GM13977 (cell line): ENCODE results near the gene PYHIN1.

Source experiments
- DNase-seq: peaks from one replicate; pipeline ENCODE4 v3.0.0; 2012; ENCODE audit warnings: low spot score
- in situ Hi-C: fragments of 300-500 bp; cut with MboI; formaldehyde crosslinking; loops from one replicate; pipeline ENCODE4 v1.12.0; 2022; ENCODE audit warnings: low sequenced_read_pairs, low pct_unique_long_range_greater_than_20kb, mixed read lengths, inconsistent platforms; ENCODE audit not compliant: unreplicated experiment
- TF ChIP-seq, protein P1 (sequence below): IDR thresholded peaks from 2 replicates; pipeline ENCODE4 v1.5.1; 2012; ENCODE audit warnings: mild to moderate bottlenecking, control low read depth; ENCODE audit not compliant: insufficient read depth; ENCODE audit errors: extremely low read depth, missing control alignments

The PYHIN1 gene

DNA sequence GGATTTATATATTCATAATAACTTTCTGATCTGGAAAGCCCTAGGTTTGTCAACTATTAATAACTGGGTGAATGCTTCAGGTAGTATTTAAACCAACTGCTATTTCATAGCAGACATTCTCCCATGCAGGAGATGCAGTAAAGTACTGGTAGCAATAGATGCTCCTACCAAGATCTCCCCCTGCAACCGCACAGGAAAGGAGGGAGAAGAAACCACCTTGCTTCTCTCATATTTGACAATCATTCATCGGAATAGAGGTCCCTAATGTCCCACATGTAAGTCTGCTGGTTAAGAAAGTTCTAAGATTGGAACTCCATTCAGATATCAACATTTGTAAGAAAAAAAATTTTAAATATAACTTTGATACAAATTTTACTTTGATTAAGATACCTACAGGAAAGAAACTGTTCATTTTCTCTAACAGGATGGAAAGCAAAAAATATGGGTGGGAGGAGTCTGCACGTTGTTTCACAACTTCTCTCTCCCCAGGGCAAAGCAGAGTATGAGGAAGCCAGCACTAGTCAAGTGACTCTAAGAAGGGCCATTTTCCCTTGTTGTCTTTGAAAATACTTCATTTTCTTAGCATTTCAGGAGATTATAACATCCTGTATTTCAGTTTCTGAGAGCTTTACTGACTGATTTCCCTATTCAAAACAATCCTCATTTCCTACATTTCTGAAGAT is at the start of gene PYHIN1:
PYHIN1 (plus strand) TSS at position 498 of the 683 bp plus-strand sequence. CDS start 5,359 bp downstream, outside the sequence.
- TF ChIP-seq, protein P1, sequence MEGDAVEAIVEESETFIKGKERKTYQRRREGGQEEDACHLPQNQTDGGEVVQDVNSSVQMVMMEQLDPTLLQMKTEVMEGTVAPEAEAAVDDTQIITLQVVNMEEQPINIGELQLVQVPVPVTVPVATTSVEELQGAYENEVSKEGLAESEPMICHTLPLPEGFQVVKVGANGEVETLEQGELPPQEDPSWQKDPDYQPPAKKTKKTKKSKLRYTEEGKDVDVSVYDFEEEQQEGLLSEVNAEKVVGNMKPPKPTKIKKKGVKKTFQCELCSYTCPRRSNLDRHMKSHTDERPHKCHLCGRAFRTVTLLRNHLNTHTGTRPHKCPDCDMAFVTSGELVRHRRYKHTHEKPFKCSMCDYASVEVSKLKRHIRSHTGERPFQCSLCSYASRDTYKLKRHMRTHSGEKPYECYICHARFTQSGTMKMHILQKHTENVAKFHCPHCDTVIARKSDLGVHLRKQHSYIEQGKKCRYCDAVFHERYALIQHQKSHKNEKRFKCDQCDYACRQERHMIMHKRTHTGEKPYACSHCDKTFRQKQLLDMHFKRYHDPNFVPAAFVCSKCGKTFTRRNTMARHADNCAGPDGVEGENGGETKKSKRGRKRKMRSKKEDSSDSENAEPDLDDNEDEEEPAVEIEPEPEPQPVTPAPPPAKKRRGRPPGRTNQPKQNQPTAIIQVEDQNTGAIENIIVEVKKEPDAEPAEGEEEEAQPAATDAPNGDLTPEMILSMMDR: no peak

DNA sequence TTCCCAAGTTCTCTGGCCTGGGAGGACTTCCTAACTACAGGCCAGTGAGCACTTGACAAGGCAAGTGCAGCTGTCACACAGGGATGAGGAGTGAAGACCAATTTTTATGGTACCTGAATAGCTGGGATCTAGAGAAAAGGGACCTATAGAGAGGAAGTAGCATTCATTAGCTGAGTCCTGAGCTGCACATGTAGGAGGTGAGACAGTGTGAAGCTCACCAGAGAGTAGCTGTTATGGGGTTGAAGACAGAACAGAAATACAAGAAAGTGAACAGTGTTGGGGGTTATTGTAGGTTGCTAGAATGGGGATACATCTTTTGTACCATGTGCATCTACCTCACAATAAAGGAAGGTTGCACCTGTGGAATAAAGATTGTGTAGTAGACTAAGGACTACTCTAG is 37.7 kb upstream of the PYHIN1 start:
- in situ Hi-C loops: no loop called here
- no peak for DNase-seq
- TF ChIP-seq, protein P1: no peak

More for the DNA sequence above, at the start of gene PYHIN1:
- in situ Hi-C loops: no loop called here
- DNase-seq: no peak

DNA sequence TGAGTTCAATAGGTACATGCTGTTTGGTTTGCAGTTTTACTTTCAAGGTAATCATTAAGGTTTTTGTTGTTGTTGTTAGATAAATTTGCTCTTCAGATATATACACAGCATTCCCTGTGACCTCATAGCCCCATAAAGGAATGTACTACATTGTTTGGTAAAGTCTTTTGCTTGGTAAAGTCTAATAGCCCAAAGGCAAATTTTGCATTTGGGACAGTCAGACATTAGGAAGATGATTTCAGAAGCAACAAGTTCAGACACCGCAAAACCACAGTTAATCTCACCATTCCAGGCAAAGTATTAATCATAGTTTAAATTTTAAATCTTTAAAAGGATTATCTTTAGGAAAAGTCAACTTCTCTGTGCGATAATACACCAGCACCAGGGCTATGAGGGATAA is 32.6 kb upstream of the PYHIN1 start:
- in situ Hi-C loops: no loop called here
- TF ChIP-seq, protein P1: no peak
- no peak for DNase-seq

DNA sequence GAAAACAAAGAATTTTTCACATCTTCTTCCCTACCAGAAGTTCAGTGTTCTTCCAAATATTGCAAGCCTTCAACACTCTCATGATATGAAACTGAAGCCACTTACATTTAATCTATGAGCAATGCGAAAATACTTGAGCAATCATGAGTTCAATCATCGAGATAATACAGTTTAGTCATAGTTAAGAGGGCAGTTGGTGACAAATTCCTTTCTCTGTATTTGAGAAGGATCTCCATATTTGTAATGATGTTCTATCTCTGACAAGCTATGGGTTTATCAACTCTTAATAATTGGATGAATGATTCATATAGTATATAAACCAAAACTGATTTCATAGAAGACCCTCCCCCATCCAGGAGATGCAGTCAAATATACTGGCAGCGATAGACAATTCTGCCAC is 29.7 kb upstream of the PYHIN1 start:
- DNase-seq: no peak
- in situ Hi-C loops: no loop called here

DNA sequence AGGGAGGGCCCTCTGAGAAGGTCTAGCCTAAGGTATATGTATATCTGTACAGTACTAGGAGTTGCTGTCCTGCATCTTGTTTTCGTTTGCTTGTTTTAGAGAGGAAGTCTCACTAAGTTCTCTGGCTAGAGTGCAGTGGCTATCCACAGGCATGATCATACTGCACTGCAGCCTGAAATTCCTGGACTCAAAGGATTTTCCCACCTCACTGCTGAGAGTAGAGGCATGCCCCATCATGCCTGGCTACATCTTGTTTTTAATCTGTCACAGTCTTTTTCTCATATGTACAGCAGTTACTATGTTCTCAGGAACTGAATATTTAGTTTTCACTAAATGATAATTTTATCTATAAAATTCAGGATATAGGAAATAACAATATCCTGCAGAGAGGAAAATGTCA is 15.3 kb upstream of the PYHIN1 start:
- TF ChIP-seq, protein P1: no peak
- DNase-seq: no peak
- in situ Hi-C loops: no loop called here

More for the DNA sequence above, 29.7 kb upstream of the PYHIN1 start:
- TF ChIP-seq, protein P1: no peak

DNA sequence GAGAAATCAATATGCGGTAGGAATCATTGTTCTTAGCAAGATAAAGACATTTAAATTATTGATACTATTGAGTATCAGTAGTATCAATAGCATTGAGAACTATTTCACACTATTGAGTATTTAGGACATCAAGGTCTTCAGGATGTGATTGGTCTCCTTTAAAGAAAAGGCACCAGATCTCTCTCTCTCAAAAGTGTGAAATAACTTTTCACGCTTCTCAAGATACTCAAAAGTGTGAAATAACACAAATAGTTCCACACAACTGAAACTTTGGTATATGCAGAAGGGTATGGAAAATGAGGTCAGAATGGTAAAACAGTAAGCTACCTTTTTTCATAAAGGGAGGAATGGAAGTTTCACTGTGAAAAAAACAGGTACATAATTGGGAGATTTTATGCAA is 6.7 kb upstream of the PYHIN1 start:
- TF ChIP-seq, protein P1: no peak
- in situ Hi-C loops: no loop called here
- DNase-seq: no peak

DNA sequence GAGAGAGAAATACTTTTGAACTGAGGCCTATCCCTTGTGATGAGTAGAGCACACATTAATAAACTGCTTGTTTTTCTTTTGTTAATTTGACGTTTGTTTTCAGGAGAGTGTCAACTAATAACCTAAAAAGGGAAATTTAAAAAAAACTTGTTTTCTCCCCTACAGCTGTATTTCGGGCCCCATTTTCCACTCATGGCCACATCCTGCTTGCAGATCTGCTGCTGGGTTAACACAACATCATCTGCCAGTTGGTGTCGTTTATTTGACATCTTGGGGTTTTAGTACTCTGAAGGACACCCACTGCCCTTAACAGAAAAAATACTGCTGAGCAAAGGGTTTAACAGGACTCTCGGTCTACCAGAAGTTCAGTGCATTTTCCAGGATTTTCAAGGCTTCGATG is 848 bp upstream of the PYHIN1 start:
- DNase-seq: no peak
- TF ChIP-seq, protein P1: no peak
- in situ Hi-C loops: no loop called here
